T-cell (primary cell): ENCODE data around the gene CLPTM1. TPM values are rescaled to one million over a fixed set of nuclear protein-coding genes. Genes with fewer than 3 reads are reported as not detected.
"Not testable (repeated sequence)": the region's sequence is repeated elsewhere in the genome, so short reads cannot be mapped to it uniquely, and the experiment has no call there.

Source experiments
- ATAC-seq, 4 experiments: fragments of 200-7000 bp in 3 of 4; fragments of 150-1000 bp in 1 of 4; cut with Tn5 transposase; replicated peaks in 1 of 4; 1 replicate in 3 of 4; 2 replicates in 1 of 4; pipeline ENCODE4 v1.10.0; 2021; ENCODE audit warnings: moderate library complexity in 3 of 4, mild to moderate bottlenecking in 2 of 4, moderate number of reproducible peaks in 1 of 4
- CTCF ChIA-PET, 2 donors: fragments of 300-600 bp; sonication (Branson Sonifier 250); formaldehyde crosslinking; loops; one replicate each; lab custom pipeline; 2022; ENCODE audit warnings: antibody characterized with exemption in 2 of 2; lab: Charles Lee
- POLR2A ChIA-PET, 2 donors: fragments of 300-600 bp; sonication (Branson Sonifier 250); formaldehyde crosslinking; loops; one replicate each; lab custom pipeline; 2022; ENCODE audit warnings: antibody characterized with exemption in 2 of 2; lab: Charles Lee
- DNase-seq, 35 experiments: peaks; one replicate each; pipeline versions ENCODE4 v3.0.0 to v3.0.0-alpha.2; 2013 to 2023
- H3K27ac ChIP-seq: one replicate; pipeline ENCODE4 v1.5.1; 2013; ENCODE audit warnings: low read length
- H3K27me3 ChIP-seq, 2 experiments: replicated peaks in 1 of 2; 1 replicate in 1 of 2; 2 replicates in 1 of 2; pipeline versions ENCODE4 v1.6.1 to v1.7.0; 2013; ENCODE audit warnings: low read length in 1 of 2, mixed read lengths in 1 of 2; ENCODE audit not compliant: control insufficient read depth in 2 of 2, insufficient read depth in 2 of 2; ENCODE audit errors: extremely low read depth in 1 of 2
- H3K36me3 ChIP-seq, 2 donors: 1 replicate in 1 of 2; 2 replicates in 1 of 2; pipeline versions ENCODE4 v1.6.1 to v1.7.0; 2013; ENCODE audit warnings: low read length in 1 of 2; ENCODE audit not compliant: control insufficient read depth in 2 of 2, insufficient read depth in 1 of 2; ENCODE audit errors: extremely low read depth in 1 of 2
- H3K4me1 ChIP-seq, 2 experiments: 1 replicate in 1 of 2; 2 replicates in 1 of 2; pipeline versions ENCODE4 v1.6.1 to v1.7.0; 2013; ENCODE audit warnings: low read length in 2 of 2, mixed read lengths in 1 of 2; ENCODE audit not compliant: insufficient read depth in 2 of 2, control insufficient read depth in 1 of 2; ENCODE audit errors: extremely low read depth in 1 of 2
- H3K4me3 ChIP-seq, 2 donors: 1 replicate in 1 of 2; 2 replicates in 1 of 2; pipeline versions ENCODE4 v1.5.1 to v1.7.0; 2013; ENCODE audit warnings: mild to moderate bottlenecking in 2 of 2, low read length in 1 of 2, moderate library complexity in 1 of 2; ENCODE audit not compliant: control insufficient read depth in 1 of 2; ENCODE audit errors: extremely low read depth in 1 of 2
- H3K9me3 ChIP-seq: 2 replicates; pipeline ENCODE4 v1.7.0; 2013
- H3K27ac Mint-ChIP-seq, 2 donors: one replicate each; pipeline ENCODE4 v1.8.0; 2020 to 2021; ENCODE audit warnings: mild to moderate bottlenecking in 2 of 2, mixed read lengths in 2 of 2
- H3K27me3 Mint-ChIP-seq, 2 donors: one replicate each; pipeline ENCODE4 v1.8.0; 2021 to 2022; ENCODE audit warnings: mixed read lengths in 2 of 2
- H3K36me3 Mint-ChIP-seq: one replicate; pipeline ENCODE4 v1.8.0; 2021; ENCODE audit warnings: mixed read lengths
- H3K4me1 Mint-ChIP-seq, 3 donors: one replicate each; pipeline ENCODE4 v1.8.0; 2020 to 2022; ENCODE audit warnings: mixed read lengths in 3 of 3, mild to moderate bottlenecking in 1 of 3
- H3K4me3 Mint-ChIP-seq, 3 donors: one replicate each; pipeline ENCODE4 v1.8.0; 2020 to 2022; ENCODE audit warnings: mild to moderate bottlenecking in 3 of 3, mixed read lengths in 3 of 3, moderate library complexity in 3 of 3
- H3K9me3 Mint-ChIP-seq, 3 donors: one replicate each; pipeline ENCODE4 v1.8.0; 2020 to 2022; ENCODE audit warnings: mixed read lengths in 3 of 3
- WGBS: methylation state at CpG from one replicate; pipeline ENCODE4 v1.1.5; 2013; ENCODE audit warnings: missing lambda C conversion rate; ENCODE audit not compliant: insufficient coverage; 5-methylcytosine and 5-hydroxymethylcytosine counted together
- total RNA-seq, 35 experiments: library from RNA in 6 of 35; stranded (reverse) in 6 of 35; fragments of 120-200 nt in 1 of 35; gene quantifications; one replicate each; pipeline versions ENCODE4 v1.2.1 to v1.2.4 and lab custom pipeline; 2013 to 2026

CLPTM1 gene
- total RNA-seq, 5 donors from 2014 or later (not counting 1 experiment from before 2014, with no cell fraction given), result 64.0 to 103 (median 87.6) TPM

DNA sequence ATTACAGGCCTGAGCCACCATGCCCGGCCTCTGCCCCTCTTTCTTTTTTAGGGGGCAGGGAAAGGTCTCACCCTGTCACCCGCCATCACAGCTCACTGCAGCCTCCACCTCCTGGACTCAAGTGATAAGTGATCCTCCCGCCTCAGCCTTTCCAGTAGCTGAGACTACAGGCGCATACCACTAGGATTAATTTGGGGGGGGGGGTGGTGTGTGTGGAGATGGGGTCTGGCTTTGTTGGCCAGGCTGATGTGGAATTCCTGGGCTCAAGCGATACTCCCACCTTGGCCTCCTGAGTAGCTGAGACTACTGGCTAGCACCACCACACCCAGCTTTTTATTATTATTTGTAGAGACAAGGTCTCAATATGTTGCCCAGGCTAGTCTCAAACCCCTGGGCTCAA lies 45.4 kb upstream of the CLPTM1 start:
- Mint-ChIP-seq H3K4me1 (peaks cover 13 to 17% (median 16%) of the 10 kb centered on the region in 3 donors), H3K4me3 (no peak overlapping the region), H3K27ac (no peak overlapping the region), H3K9me3 (no peaks in the 10 kb centered on the region), H3K36me3 (no peaks in the 10 kb centered on the region), H3K27me3 (peaks cover 39 to 54% of the 10 kb centered on the region in 2 donors)
- Histone ChIP-seq H3K4me1 (peaks cover 0 to 17% of the 10 kb centered on the region in 2 experiments), H3K27me3 (peaks cover 0 to 78% of the 10 kb centered on the region in 2 experiments), H3K9me3 (no peaks in the 10 kb centered on the region), H3K36me3 (no peaks in the 10 kb centered on the region), H3K27ac (no peak overlapping the region), H3K4me3 (no peak overlapping the region)
- WGBS, result 57% methylated on average over 1 of the region's 5 CpGs
- no peak for ATAC-seq
- ChIA-PET CTCF (interaction anchor here (0.6 to 0.7 kb wide), 3 partner anchors 43 to 136 kb away, joined by 3 to 5 read pairs (median 4); no protein-coding TSS in a partner anchor), POLR2A (no interaction called here)
- DNase-seq, result no peak

DNA sequence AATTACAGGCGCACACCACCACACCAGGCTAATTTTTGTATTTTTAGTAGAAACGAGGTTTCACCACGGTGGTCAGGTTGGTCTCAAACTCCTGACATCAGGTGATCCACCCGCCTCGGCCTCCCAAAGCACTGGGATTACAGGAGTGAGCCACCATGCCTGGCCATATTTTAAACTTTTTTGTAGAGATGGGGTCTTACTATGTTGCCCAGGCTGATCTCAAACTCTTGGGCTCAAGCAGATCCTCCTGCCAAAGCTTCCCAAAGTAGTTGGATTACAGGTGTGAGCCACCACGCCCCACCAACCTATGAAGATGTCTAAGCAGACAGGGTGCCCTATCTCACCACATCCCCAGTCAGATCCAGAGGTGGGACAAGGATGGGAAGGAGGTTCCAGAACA lies 43.3 kb upstream of the CLPTM1 start:
- H3K27ac Mint-ChIP-seq, H3K36me3 ChIP-seq, H3K4me3 Mint-ChIP-seq, POLR2A ChIA-PET, H3K9me3 ChIP-seq, ATAC-seq, H3K4me3 ChIP-seq, CTCF ChIA-PET, H3K27ac ChIP-seq, H3K9me3 Mint-ChIP-seq, DNase-seq, H3K36me3 Mint-ChIP-seq: not testable (repeated sequence)
- H3K27me3 Mint-ChIP-seq, result peaks cover 29 to 43% of the 10 kb centered on the region in 2 donors
- H3K4me1 Mint-ChIP-seq, result peaks cover 9 to 12% (median 10%) of the 10 kb centered on the region in 3 donors
- H3K27me3 ChIP-seq, result peaks cover 0 to 60% of the 10 kb centered on the region in 2 experiments
- WGBS, result no CpG with 5 or more reads among the region's 6 CpGs
- H3K4me1 ChIP-seq, result peaks cover 0 to 13% of the 10 kb centered on the region in 2 experiments

DNA sequence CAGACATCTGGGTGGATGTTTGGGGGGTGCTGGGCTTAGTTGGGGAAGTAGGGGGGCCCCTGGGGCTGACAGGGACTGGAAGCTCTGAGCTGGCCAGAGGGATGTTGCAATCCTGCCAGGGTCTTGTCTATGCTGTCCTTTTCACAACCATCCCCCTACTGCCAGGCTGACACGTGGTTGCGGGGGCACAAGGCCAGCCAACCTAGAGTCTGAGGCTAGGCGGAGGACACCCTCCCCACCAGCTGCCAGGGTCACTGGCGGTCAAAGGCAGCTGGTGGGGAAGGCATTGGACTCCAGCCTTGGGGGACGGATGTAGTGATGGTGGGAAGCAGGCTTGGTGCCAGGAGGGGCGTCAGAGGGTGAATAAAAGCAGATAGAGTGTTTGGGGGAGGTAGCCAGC lies 42.3 kb upstream of the CLPTM1 start:
- peak overlapping the region in 1 of 3 donors; percentile 9 for H3K4me3 Mint-ChIP-seq
- no peaks in the 10 kb centered on the region for H3K36me3 ChIP-seq
- H3K4me3 ChIP-seq, result no peak overlapping the region
- H3K9me3 Mint-ChIP-seq, result no peaks in the 10 kb centered on the region
- H3K4me1 ChIP-seq, result peaks cover 0 to 13% of the 10 kb centered on the region in 2 experiments
- no peak for ATAC-seq
- 60% methylated on average over 3 of the region's 6 CpGs for WGBS
- H3K9me3 ChIP-seq, result no peaks in the 10 kb centered on the region
- ChIA-PET POLR2A (no interaction called here), CTCF (no interaction called here)
- H3K27ac Mint-ChIP-seq, result peak overlapping the region in 1 of 2 donors; percentile 50
- no peaks in the 10 kb centered on the region for H3K36me3 Mint-ChIP-seq
- no peak overlapping the region for H3K27ac ChIP-seq
- H3K27me3 ChIP-seq, result peaks cover 0 to 51% of the 10 kb centered on the region in 2 experiments
- no peak for DNase-seq
- H3K27me3 Mint-ChIP-seq, result peaks cover 25 to 39% of the 10 kb centered on the region in 2 donors
- peaks cover 9 to 12% (median 9%) of the 10 kb centered on the region in 3 donors for H3K4me1 Mint-ChIP-seq

DNA sequence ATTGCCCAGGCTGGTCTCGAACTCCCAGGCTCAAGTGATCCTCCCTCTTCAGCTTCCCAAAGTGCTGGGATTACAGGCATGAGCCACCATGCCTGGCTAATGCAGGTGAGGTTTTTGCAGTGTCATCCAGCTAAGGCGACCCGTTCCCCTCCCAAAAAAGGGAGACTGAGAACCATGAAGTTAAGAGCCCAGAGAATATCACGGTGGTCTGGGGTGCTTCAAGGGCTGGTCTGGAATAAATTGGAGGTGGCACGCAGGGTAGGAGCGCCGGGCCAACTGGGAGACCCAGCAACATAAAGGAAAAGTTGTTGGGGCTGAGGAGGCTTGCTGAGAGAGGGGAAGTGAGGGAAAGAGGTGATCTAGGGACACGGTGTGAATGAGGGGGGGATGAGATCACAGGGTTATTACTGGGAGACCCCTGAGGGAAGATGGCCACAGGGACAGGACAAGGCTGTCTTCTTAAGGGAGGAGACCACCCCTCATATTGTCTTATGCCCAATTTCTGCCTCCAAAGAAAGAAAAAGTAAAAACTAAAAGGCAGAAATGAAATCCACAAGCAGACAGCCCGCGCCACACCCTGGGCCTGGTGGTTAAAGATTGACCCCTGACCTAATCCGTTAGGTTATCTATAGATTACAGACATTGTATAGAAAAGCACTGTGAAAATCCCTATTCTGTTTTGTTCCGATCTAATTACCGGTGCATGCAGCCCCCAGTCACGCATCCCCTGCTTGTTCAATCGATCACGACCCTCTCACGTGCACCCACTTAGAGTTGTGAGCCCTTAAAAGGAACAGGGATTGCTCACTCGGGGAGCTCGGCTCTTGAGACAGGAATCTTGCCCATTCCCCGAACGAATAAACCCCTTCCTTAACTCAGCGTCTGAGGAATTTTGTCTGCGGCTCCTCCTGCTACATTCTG lies 41.4 kb upstream of the CLPTM1 start:
- Mint-ChIP-seq H3K4me3 (peak overlapping the region; percentile 82 to 91 (median 83)), H3K27me3 (peaks cover 22 to 36% of the 10 kb centered on the region in 2 donors), H3K4me1 (peaks cover 9 to 12% (median 9%) of the 10 kb centered on the region in 3 donors)
- H3K4me1 ChIP-seq, result peaks cover 0 to 13% of the 10 kb centered on the region in 2 experiments
- H3K9me3 ChIP-seq, H3K36me3 ChIP-seq, H3K9me3 Mint-ChIP-seq, CTCF ChIA-PET, DNase-seq, H3K27ac Mint-ChIP-seq, H3K4me3 ChIP-seq, ATAC-seq, H3K27ac ChIP-seq, H3K36me3 Mint-ChIP-seq: not testable (repeated sequence)
- POLR2A ChIA-PET, result interaction anchor here in 1 of 2 donors (0.6 kb wide), 1 partner anchor 151 kb away, joined by 12 read pairs; no protein-coding TSS in a partner anchor
- WGBS, result 58% methylated on average over 11 of the region's 23 CpGs
- H3K27me3 ChIP-seq, result peaks cover 0 to 44% of the 10 kb centered on the region in 2 experiments

DNA sequence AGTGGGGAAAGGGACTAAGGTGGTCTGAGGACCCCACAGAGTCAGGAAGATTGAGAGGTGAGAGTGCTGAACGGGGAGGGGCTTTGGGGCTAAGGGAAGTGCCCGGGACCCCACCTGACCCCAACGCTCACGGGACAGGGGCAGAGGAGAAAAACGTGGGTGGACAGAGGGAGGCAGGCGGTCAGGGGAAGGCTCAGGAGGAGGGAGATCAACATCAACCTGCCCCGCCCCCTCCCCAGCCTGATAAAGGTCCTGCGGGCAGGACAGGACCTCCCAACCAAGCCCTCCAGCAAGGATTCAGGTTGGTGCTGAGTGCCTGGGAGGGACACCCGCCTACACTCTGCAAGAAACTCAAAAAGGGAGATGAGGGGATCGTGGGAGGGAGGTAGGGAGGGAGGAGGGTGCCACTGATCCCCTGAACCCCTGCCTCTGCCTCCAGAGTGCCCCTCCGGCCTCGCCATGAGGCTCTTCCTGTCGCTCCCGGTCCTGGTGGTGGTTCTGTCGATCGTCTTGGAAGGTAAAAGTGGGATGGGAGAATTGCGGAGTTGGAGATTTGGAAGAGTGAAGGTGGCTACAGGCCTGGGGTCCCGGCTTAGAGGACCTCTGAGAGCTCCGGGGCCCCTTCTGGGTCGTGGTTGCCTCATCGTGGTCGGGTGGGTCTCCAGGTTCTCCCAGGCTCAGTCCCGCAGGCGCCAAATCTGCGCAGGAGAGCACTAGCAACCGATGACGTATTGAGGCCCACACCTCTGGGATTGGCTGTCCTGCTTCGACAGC lies 40.6 kb upstream of the CLPTM1 start, which contains the start of gene APOC1:
Gene APOC1, plus strand, starts transcription at position 176 of the 774 bp plus-strand sequence. Its CDS starts 284 bp downstream, at position 460.
- peaks cover 0 to 13% of the 10 kb centered on the region in 2 experiments for H3K4me1 ChIP-seq
- H3K27ac Mint-ChIP-seq, H3K36me3 Mint-ChIP-seq, H3K9me3 ChIP-seq, CTCF ChIA-PET, H3K9me3 Mint-ChIP-seq, H3K27ac ChIP-seq, H3K36me3 ChIP-seq: not testable (repeated sequence)
- POLR2A ChIA-PET, result interaction anchor here in 1 of 2 donors (0.6 kb wide), 1 partner anchor 9 kb away, joined by 4 read pairs; no protein-coding TSS in a partner anchor
- 12% methylated on average over 9 of the region's 28 CpGs for WGBS
- H3K27me3 Mint-ChIP-seq, result peaks cover 22 to 34% of the 10 kb centered on the region in 2 donors
- peak; percentile 36 to 86 (median 63) for DNase-seq
- peak; percentile 96 to 99 (median 97) for ATAC-seq
- peaks cover 9 to 12% (median 9%) of the 10 kb centered on the region in 3 donors for H3K4me1 Mint-ChIP-seq
- peak within 1 kb of the TSS; percentile 65 to 81 for H3K4me3 ChIP-seq
- H3K27me3 ChIP-seq, result peaks cover 0 to 44% of the 10 kb centered on the region in 2 experiments
- peak within 1 kb of the TSS; percentile 82 to 91 (median 83) for H3K4me3 Mint-ChIP-seq

DNA sequence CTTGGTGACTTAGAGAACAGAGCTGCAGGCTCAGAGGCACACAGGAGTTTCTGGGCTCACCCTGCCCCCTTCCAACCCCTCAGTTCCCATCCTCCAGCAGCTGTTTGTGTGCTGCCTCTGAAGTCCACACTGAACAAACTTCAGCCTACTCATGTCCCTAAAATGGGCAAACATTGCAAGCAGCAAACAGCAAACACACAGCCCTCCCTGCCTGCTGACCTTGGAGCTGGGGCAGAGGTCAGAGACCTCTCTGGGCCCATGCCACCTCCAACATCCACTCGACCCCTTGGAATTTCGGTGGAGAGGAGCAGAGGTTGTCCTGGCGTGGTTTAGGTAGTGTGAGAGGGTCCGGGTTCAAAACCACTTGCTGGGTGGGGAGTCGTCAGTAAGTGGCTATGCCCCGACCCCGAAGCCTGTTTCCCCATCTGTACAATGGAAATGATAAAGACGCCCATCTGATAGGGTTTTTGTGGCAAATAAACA lies 30.9 kb upstream of the CLPTM1 start:
- H3K4me1 Mint-ChIP-seq, result peaks cover 5 to 8% (median 5%) of the 10 kb centered on the region in 3 donors
- H3K4me3 Mint-ChIP-seq, result no peak overlapping the region
- H3K27me3 Mint-ChIP-seq, result peaks cover 18 to 22% of the 10 kb centered on the region in 2 donors
- peaks cover 0 to 39% of the 10 kb centered on the region in 2 experiments for H3K27me3 ChIP-seq
- H3K4me3 ChIP-seq, result no peak overlapping the region
- ChIA-PET CTCF (no interaction called here), POLR2A (no interaction called here)
- no peaks in the 10 kb centered on the region for H3K36me3 Mint-ChIP-seq
- ATAC-seq (no peak), DNase-seq (no peak)
- no peak overlapping the region for H3K27ac ChIP-seq
- no peaks in the 10 kb centered on the region for H3K36me3 ChIP-seq
- no peaks in the 10 kb centered on the region for H3K9me3 ChIP-seq
- H3K9me3 Mint-ChIP-seq, result no peaks in the 10 kb centered on the region
- 67% methylated on average over 2 of the region's 8 CpGs for WGBS
- no peak overlapping the region for H3K27ac Mint-ChIP-seq
- peaks cover 0 to 6% of the 10 kb centered on the region in 2 experiments for H3K4me1 ChIP-seq
